Measurements from ENCODE around the gene IDH3A.

IDH3A gene

GRCh38 chr15:78201281-78202190 is 52.4 kb downstream of the IDH3A start:
- DNase-seq (ENCODE audit: low read depth in 2 of 2), result no peak

GRCh38 chr15:78203346-78204225 is 54.4 kb downstream of the IDH3A start:
- DNase-seq (ENCODE audit: low read depth in 2 of 2), result no peak

GRCh38 chr15:78204351-78205309 is 55.5 kb downstream of the IDH3A start:
- no peak for DNase-seq (ENCODE audit: low read depth in 2 of 2)

- DNase-seq (ENCODE audit: low read depth in 2 of 2), result no peak
These were observed 56.2 kb downstream of the IDH3A start for GRCh38 chr15:78205337-78205736.

- no peak for DNase-seq (ENCODE audit: low read depth in 2 of 2)
These were observed 56.7 kb downstream of the IDH3A start for GRCh38 chr15:78205856-78206255.

- no peak for DNase-seq (ENCODE audit: low read depth in 2 of 2)
These were observed 57.4 kb downstream of the IDH3A start for GRCh38 chr15:78206326-78207109.

GRCh38 chr15:78207110-78207458 is 57.9 kb downstream of the IDH3A start:
- no peak for DNase-seq (ENCODE audit: low read depth in 2 of 2)

- DNase-seq (ENCODE audit: low read depth in 2 of 2), result no peak
These were observed 58.6 kb downstream of the IDH3A start for GRCh38 chr15:78207641-78208340.

GRCh38 chr15:78208341-78208844 is 59.2 kb downstream of the IDH3A start:
- DNase-seq (ENCODE audit: low read depth in 2 of 2), result no peak

- no peak for DNase-seq (ENCODE audit: low read depth in 2 of 2)
These were observed 59.9 kb downstream of the IDH3A start for GRCh38 chr15:78208887-78209645.

GRCh38 chr15:78209646-78210348 is 60.6 kb downstream of the IDH3A start:
- DNase-seq (ENCODE audit: low read depth in 2 of 2), result no peak

- DNase-seq (ENCODE audit: low read depth in 2 of 2), result no peak
These were observed 61.2 kb downstream of the IDH3A start for GRCh38 chr15:78210349-78210717.

GRCh38 chr15:78211189-78211921 is 62.2 kb downstream of the IDH3A start:
- no peak for DNase-seq (ENCODE audit: low read depth in 2 of 2)

GRCh38 chr15:78212008-78212407 is 62.8 kb downstream of the IDH3A start:
- no peak for DNase-seq (ENCODE audit: low read depth in 2 of 2)

- no peak for DNase-seq (ENCODE audit: low read depth in 2 of 2)
These were observed 63.6 kb downstream of the IDH3A start for GRCh38 chr15:78212546-78213424.

GRCh38 chr15:78213425-78213750 is 64.2 kb downstream of the IDH3A start:
- no peak for DNase-seq (ENCODE audit: low read depth in 2 of 2)

GRCh38 chr15:78213956-78214355 is 64.8 kb downstream of the IDH3A start:
- no peak for DNase-seq (ENCODE audit: low read depth in 2 of 2)
